CD4-positive, alpha-beta T cell treated with Interleukin-6 for 4 hours (primary cell): ENCODE measurements around the gene SAE1.
A peak's percentile ranks its signal among the peaks of the same experiment; 100 is the strongest.
"Not testable (repeated sequence)": the region's sequence is repeated elsewhere in the genome, so short reads cannot be mapped to it uniquely, and the experiment has no call there.

Experiments
- DNase-seq: peaks from one replicate; pipeline ENCODE4 v3.0.0-alpha.2; 2020; ENCODE audit warnings: mixed read lengths

The SAE1 gene

DNA sequence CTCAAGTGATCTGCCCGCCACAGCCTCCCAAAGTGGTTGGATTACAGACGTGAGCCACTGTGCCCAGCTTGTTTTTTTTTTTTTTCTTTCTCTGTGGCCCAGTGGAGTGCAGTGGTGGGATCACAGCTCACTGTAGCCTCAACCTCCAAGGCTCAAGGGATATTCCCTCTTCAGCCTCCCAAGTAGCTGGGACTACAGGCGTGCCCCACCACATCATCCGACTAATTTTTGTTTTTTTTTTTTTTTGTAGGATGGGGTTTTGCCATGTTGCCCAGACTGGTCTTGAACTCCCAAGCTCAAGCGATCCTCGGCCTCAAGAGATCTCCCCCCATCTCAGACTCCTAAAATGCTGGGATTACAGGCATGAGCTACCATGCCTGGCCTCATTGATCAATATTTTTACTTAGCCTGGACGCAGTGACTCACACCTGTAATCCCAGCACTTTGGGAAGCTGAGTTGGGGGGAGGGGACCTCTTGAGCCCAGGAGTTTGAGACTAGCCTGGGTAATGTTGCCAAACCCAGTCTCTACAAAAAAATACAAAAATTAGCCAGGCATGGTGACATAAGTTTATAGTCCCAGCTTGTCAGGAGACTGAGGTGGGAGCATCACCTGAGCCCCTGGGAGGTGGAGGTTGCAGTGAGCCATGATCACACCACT is 1.7 kb downstream of the SAE1 start:
- no peak for DNase-seq

DNA sequence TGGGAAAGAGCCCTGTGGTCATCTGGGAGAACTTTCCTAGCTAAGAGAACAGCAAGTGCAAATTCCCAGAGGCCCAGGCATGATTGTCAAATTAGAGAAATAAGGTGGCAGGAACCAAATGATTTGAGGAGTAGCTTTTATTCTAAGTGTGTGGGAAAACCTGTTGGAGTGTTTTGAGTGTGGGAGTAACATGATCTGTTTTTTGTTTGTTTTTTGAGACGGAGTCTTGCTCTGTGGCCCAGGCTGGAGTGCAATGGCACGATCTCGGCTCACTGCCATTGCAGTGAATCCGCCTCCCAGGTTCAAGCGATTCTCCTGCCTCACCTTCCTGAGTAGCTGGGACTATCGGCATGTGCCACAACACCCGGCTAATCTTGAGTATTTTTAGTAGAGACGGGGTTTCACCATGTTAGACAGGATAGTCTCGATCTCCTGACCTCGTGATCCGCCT is 2.4 kb downstream of the SAE1 start:
- no peak for DNase-seq

- no peak for DNase-seq
These were observed 3.9 kb downstream of the SAE1 start for GRCh38 chr19:47134545-47134944.

GRCh38 chr19:47135156-47135555 is 4.5 kb downstream of the SAE1 start:
- DNase-seq = no peak

DNA sequence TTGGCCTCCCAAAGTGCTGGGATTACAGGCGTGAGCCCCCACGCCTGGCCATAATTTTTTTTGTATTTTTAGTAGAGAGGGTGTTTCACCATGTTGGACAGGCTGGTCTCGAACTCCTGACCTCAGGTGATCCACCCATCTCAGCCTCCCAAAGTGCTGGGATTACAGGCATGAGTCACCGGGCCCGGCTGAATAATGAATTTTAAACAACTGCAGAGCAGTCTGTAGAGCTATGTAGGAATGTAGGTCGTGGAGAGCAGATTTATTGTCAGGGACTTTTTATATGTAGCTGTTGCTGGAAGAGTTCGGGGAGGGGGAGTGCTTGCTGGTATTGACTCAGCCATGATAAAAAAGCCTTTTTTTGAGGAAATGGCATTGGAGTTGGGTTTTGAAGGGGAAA is 10.6 kb downstream of the SAE1 start:
- DNase-seq = not testable (repeated sequence)

DNA sequence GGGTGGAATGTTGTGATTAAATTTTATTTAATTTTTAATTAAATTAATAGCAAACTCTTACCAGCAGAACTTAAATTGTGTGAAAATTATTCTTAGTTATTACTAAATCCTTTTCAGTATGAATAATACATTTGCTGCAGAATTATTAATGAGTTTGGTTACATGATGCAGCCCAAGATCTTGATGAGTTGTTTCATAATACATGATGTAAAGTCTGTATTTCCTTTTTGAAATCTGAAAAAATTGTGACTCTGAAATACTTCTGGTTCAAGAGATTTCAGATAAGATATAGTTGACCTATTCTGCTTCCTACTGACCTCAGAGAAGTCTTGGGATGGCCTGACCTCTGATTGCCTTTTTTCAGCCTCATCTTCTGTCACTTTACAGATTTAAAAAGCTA is 11.1 kb downstream of the SAE1 start:
- no peak for DNase-seq

DNA sequence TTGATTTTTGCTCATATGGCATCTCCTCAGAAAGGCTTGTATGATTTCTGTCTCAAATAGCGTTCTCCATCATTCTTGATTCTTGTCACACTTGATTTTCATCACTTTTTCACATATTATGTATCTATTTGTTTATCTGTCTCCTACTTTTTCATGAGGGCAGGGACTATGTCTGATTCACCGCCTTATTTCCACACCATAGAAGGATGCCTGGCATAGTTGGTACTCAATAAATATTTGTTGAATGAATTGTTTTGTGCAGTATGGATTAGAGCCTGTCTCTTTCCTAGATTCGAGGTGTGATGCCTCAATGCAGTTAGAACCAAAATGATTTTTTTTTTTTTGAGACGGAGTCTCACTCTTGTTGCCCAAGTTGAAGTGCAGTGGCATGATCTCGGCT is 12.1 kb downstream of the SAE1 start:
- DNase-seq = no peak

DNA sequence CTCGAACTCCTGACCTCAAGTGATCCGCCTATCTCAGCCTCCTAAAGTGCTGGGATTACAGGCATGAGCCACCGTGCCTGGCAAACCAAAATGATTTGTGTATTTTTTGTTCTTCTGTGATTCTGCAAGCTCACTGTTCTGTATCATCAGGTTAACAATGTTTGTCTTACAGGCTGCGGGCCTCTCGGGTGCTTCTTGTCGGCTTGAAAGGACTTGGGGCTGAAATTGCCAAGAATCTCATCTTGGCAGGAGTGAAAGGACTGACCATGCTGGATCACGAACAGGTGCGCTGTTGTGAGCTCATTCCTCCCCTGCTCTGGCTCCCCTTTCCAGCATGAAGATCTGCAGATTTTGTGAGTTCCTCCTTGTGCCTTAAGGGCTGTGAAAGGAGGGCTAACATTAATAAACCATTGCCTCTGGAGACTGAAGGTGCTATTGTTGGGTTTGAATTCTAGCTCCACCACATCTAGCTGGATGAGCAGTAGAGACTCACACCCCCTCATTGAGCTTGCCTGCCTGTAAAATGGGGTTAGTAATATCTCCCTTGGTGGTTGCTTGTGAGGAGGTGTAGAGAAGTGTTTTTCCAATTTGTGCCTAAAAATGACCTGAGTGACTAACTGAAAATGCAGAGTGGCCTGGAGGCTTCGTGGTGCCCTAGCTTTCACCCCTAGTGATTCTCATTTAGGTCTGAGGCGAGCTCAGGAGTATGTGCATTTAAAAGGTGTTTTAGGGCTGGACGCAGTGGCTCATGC is 12.9 kb downstream of the SAE1 start:
- no peak for DNase-seq

GRCh38 chr19:47144630-47145029 is 14.0 kb downstream of the SAE1 start:
- DNase-seq = no peak

GRCh38 chr19:47145639-47146486 is 15.2 kb downstream of the SAE1 start:
- peak; percentile 34 for DNase-seq

- DNase-seq = no peak
These were observed 16.3 kb downstream of the SAE1 start for GRCh38 chr19:47146920-47147319.

- DNase-seq = no peak
These were observed 21.0 kb downstream of the SAE1 start for GRCh38 chr19:47151627-47152026.

- DNase-seq = no peak
These were observed 21.6 kb downstream of the SAE1 start for GRCh38 chr19:47152205-47152604.

DNA sequence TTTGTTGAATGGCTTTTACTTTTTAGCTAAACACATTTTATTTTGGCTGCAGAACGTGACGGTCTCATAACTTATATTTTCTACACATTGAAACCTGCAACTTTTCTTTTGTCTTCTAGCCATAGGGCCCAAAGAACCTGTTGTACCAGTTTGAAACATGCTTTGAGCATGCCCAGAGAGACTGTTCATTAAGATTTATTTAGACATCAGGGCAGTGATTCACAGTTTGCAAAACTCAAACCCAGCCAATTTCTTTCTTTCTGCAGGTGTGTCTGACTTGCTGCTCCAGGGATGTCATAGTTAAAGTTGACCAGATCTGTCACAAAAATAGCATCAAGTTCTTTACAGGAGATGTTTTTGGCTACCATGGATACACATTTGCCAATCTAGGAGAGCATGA is 22.0 kb downstream of the SAE1 start:
- DNase-seq = no peak

GRCh38 chr19:47153266-47153665 is 22.6 kb downstream of the SAE1 start:
- no peak for DNase-seq

DNA sequence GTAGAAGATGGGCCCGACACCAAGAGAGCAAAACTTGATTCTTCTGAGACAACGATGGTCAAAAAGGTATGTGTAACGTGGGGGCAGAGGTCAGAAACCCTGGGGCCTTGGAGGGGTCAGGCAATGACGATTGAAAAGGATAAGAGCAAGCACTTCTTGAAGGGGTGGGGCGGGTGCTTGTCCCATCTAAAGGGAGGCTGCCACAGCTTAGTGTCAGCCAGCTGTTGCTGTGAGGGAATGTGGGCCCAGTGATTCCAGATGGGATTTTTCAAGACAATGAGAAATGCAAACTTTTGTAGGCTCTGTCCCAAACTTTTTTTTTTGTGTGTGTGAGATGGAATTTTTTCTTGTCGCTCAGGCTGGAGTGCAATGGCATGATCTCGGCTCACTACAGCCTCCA is 24.5 kb downstream of the SAE1 start:
- no peak for DNase-seq

DNA sequence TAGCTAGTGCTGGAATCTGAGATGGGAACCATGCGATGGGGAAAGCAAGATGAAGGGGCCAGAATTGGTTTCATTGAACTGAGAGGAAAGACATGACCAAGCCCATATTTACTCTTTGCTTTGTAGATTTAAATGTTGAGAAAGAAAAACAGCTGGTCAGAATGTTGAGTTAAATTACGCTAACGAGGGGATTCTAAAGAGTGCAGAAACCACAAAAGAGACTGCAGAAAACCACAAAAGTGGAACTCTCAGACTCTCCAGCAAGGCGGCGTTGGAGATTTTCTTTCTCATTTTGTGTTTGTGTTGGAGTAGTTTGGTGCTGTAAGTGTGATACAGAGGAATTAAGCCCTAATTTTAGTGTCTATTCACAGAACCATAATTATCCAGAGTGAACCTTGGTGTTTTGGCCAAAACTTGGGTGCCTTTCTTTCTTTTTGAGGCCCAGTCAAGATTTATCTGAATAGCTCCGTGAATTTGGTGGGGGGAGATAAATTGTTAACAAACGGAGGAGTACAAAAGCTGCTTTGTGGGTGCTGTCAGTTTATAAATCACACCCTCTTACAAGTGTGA is 26.3 kb downstream of the SAE1 start:
- DNase-seq = peak; percentile 29

DNA sequence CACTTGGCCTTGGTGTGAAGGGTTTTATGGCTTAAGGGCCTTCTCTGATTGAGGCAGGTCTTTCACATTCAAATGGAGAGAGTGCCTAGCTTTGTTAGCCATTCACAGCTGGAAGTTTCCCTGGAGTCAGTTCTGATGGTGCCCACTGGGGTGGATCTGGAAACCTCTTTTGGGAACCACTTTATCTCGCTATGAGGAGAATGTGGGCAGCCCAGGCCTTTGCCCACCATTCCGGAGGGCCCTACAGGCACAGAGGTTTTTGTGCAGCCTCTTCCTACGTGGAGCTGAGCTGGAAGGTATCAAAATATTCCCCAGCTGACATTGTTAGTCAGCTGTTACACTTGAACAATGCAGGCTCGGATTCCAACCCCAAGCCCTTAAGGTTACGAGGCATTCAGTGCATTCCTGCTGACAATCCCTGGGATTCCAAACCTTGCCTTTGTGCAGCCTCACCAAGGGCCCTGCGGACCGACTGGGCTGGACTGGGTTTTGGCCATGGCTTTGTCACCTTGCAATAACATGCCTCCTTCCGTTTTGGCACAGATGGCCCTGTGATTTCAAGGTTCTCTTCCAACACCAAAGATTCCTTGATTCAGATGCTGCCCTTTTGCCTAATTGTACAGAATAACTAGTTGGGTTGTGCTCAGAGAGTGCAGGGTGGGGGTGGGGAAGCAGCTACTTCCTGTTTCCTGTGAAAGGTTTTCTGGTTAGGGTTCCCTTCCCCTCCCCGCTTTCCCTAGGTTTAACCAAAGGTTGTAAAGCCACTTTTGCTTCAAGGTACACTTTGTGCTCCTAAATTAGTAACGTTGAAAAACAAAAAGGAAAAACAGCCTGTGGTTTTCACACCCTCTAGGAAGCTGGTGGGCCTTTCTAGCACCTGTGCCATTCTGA is 27.0 kb downstream of the SAE1 start:
- peak; percentile 76 for DNase-seq

- DNase-seq = no peak
These were observed 27.7 kb downstream of the SAE1 start for GRCh38 chr19:47158367-47158791.

DNA sequence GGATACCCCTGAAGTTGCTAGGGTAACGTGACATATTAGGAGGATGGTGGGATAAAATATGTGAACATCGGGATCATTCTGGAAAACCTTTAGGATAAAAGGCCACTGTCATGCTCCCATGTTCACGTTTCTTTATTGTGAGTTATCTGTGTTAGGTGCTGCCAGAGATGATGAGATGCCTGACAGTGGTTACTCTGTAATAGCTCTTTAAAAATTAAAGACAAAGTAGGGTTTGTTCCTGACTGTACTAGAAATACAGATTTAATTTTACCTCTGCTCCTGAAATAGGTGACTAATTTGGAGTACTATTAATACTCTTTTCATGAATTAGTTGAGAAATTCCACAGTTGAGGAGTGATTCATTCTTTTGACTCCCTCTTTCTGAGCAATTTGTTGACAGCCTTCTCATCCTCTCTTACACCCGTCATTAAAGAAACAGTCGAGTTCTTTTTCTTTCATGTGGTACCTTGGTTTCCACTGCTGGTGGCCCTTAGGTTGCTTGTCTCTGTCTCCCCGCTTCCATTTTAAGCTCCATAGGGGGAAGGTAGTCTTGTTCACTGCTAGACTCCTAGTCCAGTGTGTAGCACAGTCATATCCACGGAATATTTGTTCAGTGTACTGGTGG is 28.4 kb downstream of the SAE1 start:
- DNase-seq = peak; percentile 54

GRCh38 chr19:47161876-47162489 is 31.3 kb downstream of the SAE1 start:
- DNase-seq = no peak
